ENCODE data around the gene SNRNP25.
A peak's percentile ranks its signal among the peaks of the same experiment; 100 is the strongest.
"Not testable (repeated sequence)": the region's sequence is repeated elsewhere in the genome, so short reads cannot be mapped to it uniquely, and the experiment has no call there.

Gene SNRNP25

DNA sequence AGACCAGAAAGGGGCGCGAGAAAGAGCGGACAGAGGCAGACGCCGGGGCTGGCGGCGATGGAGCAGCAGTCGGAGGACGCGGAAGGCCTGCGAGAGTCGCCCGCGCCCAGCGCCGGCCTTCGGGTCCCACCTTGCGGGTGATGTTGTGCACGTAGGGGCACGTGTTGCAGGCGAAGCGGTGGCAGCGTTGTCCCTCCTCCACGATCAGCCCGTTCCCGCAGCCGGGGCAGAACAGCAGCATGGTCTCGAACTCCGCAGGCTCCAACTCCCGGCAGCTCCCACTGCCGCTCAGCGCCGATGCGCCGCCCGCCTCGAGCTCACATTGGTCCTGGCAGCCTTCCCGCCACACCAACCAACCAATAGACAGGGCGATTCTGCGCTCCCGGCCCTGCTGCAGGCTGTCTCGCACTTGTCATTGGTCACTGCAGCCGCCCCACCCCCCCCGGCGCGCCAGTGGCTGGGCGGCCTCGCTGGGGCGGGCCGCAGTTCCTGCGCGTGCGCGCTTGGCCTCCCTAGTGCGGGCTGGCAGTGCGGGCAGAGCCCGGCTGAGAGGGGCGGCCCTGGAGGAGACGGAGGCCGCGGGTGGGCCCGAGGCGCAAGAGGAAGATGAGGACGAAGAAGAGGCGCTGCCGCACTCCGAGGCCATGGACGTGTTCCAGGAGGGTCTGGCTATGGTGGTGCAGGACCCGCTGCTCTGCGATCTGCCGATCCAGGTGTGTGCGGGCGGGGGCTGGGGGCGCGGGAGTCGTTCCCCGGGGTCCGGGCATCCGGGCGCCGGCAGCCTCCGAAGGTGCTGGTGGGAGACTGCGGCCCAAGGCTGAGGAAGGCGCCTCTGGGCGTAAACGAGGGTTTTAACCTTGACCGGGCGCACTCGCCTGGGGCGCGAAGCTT lies at the start of gene SNRNP25, which contains the start of gene POLR3K:
Gene SNRNP25 (plus strand): TSS at position 483 of the 891 bp plus-strand sequence. CDS start 189 bp downstream, at position 672.
Gene POLR3K (minus strand): TSS at position 263 of the 891 bp plus-strand sequence. CDS start 22 bp downstream, at position 241.
- CTCF ChIA-PET, result interaction anchor here (0.9 kb wide), 1 partner anchor 12 kb away, joined by 4 read pairs; no protein-coding TSS in a partner anchor
- POLR2A ChIA-PET (ENCODE audit: low non-redundant PET), result no interaction called here
- DNase-seq (ENCODE audit: low spot score), result peak; percentile 99
- H3K27ac ChIP-seq, result peak within 1 kb of the TSS; percentile 87
- TF ChIP-seq, protein P1, sequence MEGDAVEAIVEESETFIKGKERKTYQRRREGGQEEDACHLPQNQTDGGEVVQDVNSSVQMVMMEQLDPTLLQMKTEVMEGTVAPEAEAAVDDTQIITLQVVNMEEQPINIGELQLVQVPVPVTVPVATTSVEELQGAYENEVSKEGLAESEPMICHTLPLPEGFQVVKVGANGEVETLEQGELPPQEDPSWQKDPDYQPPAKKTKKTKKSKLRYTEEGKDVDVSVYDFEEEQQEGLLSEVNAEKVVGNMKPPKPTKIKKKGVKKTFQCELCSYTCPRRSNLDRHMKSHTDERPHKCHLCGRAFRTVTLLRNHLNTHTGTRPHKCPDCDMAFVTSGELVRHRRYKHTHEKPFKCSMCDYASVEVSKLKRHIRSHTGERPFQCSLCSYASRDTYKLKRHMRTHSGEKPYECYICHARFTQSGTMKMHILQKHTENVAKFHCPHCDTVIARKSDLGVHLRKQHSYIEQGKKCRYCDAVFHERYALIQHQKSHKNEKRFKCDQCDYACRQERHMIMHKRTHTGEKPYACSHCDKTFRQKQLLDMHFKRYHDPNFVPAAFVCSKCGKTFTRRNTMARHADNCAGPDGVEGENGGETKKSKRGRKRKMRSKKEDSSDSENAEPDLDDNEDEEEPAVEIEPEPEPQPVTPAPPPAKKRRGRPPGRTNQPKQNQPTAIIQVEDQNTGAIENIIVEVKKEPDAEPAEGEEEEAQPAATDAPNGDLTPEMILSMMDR (conservative IDR thresholded peaks at IDR 0.05; ENCODE audit: low read depth), result no peak

DNA sequence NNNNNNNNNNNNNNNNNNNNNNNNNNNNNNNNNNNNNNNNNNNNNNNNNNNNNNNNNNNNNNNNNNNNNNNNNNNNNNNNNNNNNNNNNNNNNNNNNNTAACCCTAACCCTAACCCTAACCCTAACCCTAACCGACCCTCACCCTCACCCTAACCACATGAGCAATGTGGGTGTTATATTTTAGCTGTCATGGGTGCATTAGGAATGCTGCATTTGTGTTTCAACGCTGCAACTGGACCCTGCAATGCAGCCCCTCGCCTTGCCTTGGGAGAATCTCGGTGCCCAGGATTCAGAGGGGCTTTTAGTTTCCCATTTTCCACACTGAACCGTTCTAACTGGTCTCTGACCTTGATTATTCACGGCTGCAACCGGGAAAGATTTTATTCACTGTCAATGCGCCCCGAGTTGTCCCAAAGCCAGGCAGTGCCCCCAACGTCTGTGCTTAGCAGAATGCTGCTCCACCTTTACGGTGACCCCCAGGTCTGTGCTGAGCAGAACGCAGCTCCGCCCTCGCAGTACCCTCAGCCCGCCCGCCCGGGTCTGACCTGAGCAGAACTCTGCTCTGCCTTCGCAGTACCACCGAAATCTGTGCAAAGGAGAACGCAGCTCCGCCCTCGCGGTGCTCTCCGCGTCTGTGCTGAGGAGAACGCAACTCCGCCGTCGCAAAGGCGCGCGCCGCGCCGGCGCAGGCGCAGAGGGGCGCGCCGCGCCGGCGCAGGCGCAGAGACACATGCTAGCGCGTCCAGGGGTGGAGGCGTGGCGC lies 43.5 kb upstream of the SNRNP25 start:
- POLR2A ChIA-PET (ENCODE audit: low non-redundant PET), result no interaction called here
- no peak overlapping the region for H3K27ac ChIP-seq
- no peak for DNase-seq (ENCODE audit: low spot score)
- TF ChIP-seq, protein P1 (conservative IDR thresholded peaks at IDR 0.05; ENCODE audit: low read depth), result no peak
- CTCF ChIA-PET, result no interaction called here

DNA sequence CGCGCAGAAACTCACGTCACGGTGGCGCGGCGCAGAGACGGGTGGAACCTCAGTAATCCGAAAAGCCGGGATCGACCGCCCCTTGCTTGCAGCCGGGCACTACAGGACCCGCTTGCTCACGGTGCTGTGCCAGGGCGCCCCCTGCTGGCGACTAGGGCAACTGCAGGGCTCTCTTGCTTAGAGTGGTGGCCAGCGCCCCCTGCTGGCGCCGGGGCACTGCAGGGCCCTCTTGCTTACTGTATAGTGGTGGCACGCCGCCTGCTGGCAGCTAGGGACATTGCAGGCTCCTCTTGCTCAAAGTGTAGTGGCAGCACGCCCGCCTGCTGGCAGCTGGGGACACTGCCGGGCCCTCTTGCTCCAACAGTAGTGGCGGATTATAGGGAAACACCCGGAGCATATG lies 42.9 kb upstream of the SNRNP25 start:
- POLR2A ChIA-PET (ENCODE audit: low non-redundant PET); CTCF ChIA-PET; H3K27ac ChIP-seq; DNase-seq (ENCODE audit: low spot score): not testable (repeated sequence)

DNA sequence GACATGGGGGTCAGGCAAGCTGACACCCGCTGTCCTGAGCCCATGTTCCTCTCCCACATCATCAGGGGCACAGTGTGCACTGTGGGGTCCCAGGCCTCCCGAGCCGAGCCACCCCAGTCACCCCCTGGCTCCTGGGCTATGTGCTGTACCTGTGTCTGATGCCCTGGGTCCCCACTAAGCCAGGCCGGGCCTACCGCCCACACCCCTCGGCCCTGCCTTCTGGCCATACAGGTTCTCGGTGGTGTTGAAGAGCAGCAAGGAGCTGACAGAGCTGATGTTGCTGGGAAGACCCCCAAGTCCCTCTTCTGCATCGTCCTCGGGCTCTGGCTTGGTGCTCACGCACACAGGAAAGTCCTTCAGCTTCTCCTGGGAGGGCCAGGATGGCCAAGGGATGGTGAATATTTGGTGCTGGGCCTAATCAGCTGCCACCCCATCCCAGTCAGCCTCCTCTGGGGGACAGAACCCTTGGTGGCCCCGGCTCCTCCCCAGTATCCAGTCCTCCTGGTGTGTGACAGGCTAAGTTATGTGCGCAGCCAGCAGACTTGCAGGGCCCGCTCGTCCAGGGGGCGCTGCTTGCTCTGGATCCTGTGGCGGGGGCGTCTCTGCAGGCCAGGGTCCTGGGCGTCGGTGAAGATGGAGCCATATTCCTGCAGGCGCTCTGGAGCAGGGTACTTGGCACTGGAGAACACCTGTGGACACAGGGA lies 36.4 kb upstream of the SNRNP25 start:
- CTCF ChIA-PET; H3K27ac ChIP-seq; POLR2A ChIA-PET (ENCODE audit: low non-redundant PET); DNase-seq (ENCODE audit: low spot score): not testable (repeated sequence)

DNA sequence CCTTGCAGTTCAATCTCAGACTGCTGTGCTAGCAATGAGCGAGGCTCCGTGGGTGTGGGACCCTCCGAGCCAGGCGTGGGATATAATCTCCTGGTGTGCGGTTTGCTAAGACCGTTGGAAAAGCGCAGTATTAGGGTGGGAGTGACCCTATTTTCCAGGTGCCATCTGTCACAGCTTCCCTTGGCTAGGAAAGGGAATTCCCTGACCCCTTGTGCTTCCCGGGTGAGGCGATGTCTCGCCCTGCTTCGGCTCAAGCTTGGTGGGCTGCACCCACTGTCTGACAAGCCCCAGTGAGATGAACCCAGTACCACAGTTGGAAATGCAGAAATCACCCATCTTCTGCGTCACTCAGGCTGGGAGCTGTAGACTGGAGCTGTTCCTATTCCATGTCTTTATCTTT lies 32.7 kb upstream of the SNRNP25 start:
- POLR2A ChIA-PET (ENCODE audit: low non-redundant PET); H3K27ac ChIP-seq; CTCF ChIA-PET; DNase-seq (ENCODE audit: low spot score): not testable (repeated sequence)

DNA sequence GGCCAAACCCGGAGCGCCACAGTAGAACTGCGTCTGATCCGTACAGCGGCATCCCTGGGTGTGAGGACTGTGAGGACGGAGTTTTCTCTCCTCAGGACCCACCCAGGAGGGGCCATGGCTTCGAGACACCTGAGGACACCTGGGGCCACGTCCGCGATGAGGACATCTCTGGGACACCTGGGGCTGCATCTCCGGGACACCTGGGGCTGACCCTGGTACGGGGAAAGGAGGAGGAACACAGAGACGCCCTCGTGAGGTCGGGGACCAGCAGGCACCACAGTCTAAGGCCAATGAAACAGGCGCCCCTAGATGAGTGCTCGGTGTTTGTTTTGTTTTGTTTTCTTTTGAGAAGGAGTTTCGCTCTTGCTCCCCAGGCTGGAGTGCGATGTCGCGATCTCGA lies 29.5 kb upstream of the SNRNP25 start:
- DNase-seq (ENCODE audit: low spot score); POLR2A ChIA-PET (ENCODE audit: low non-redundant PET); CTCF ChIA-PET; H3K27ac ChIP-seq: not testable (repeated sequence)

DNA sequence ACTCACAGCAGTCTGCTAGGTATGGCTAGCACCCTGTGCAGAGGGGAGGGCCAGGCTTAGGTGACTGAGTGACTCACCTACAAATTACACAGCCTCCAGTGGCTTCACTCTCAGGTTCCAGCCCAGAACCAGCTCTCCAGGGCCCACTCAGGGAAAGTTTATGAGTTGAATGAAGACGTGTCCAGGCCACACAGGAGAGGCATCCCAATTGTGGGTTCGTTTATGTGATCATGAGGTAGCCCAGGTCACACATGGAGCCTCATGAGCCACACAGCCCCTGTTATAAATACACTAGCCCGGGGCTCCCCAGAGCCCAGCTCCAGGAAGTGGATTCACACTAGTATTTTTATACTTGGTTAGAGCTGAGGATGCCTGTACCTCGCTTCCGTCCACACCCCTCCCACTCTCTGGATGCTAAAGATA lies 27.7 kb upstream of the SNRNP25 start:
- DNase-seq (ENCODE audit: low spot score); POLR2A ChIA-PET (ENCODE audit: low non-redundant PET); H3K27ac ChIP-seq; CTCF ChIA-PET: not testable (repeated sequence)

DNA sequence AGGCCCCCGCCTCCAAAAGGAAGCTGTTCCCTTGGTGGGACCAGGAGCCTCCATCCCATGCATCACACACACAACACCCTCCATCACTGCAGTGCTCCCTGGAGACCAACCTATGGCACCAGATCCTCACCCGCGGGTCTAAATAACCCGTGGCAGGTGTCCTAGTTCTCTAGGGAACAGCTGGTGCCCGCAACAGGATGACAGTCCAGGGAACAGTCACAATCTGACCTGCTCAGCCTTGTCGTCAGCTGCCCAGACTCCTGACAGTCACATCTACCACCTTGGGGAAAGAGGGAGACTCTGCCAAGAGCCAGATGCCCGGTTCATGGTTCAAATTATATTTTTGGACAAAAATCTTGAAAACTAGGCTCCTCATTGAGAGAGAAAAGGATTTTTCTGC lies 23.0 kb upstream of the SNRNP25 start:
- DNase-seq (ENCODE audit: low spot score); H3K27ac ChIP-seq; POLR2A ChIA-PET (ENCODE audit: low non-redundant PET); CTCF ChIA-PET: not testable (repeated sequence)

DNA sequence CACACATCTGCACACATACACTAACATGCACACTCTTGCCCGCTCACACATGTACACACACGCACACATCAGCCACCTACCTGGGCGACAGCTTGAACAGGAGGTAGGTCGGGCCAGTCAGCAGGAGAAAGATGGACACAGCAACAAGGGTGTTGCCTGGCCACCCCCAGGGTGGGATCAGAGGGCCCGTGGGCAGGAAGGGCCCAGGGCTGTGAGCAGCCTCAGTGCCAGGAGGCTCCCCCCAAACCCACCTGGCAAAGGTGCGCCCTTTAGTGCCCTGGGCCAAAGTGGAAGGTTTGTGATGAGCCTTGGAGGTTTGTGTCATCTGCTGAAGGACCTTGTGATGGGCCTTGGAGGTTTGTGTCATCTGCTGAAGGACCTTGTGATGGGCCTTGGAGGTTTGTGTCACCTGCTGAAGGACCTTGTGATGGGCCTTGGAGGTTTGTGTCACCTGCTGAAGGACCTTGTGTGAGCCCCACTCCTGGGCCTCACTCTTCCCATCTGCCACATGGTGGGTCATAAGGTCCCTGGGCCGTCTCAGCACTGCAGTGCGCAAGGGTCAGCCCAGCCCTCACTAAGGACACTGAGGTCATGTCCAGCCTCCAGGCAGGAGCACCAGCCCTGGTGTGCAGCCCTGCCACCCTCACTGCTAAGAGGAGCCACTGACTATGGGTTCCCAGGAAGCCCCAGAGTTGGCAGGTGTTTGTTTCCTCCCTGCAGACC lies 20.3 kb upstream of the SNRNP25 start:
- DNase-seq (ENCODE audit: low spot score); H3K27ac ChIP-seq; CTCF ChIA-PET; POLR2A ChIA-PET (ENCODE audit: low non-redundant PET): not testable (repeated sequence)
